Activated T-cell treated with anti-CD3 and anti-CD28 coated beads for 48 hours (primary cell): Measurements from ENCODE around the gene KHDRBS2.

Experiments used
- DNase-seq: peaks from one replicate; pipeline ENCODE4 v3.0.0-alpha.2; 2020; ENCODE audit warnings: low read depth

The KHDRBS2 gene

GRCh38 chr6:62175195-62175594 lies 110.8 kb downstream of the KHDRBS2 start:
- no peak for DNase-seq

GRCh38 chr6:62174548-62174947 lies 111.5 kb downstream of the KHDRBS2 start:
- DNase-seq = no peak

GRCh38 chr6:62167736-62168135 lies 118.3 kb downstream of the KHDRBS2 start:
- no peak for DNase-seq

GRCh38 chr6:62162858-62163257 lies 123.2 kb downstream of the KHDRBS2 start:
- DNase-seq = no peak

- no peak for DNase-seq
These were observed 133.2 kb downstream of the KHDRBS2 start for GRCh38 chr6:62152796-62153195.

GRCh38 chr6:62150048-62150663 lies 135.9 kb downstream of the KHDRBS2 start:
- DNase-seq = no peak

GRCh38 chr6:62146954-62147853 lies 138.8 kb downstream of the KHDRBS2 start:
- DNase-seq = no peak

- DNase-seq = no peak
These were observed 156.9 kb downstream of the KHDRBS2 start for GRCh38 chr6:62129127-62129526.

GRCh38 chr6:62119401-62119800 lies 166.6 kb downstream of the KHDRBS2 start:
- DNase-seq = no peak

- no peak for DNase-seq
These were observed 182.7 kb downstream of the KHDRBS2 start for GRCh38 chr6:62103186-62103859.

GRCh38 chr6:62102387-62102786 lies 183.6 kb downstream of the KHDRBS2 start:
- DNase-seq = no peak

GRCh38 chr6:62090442-62091229 lies 195.4 kb downstream of the KHDRBS2 start:
- DNase-seq = no peak

- DNase-seq = no peak
These were observed 196.2 kb downstream of the KHDRBS2 start for GRCh38 chr6:62089781-62090180.

GRCh38 chr6:62086047-62086446 lies 200.0 kb downstream of the KHDRBS2 start:
- no peak for DNase-seq

GRCh38 chr6:62075869-62076268 lies 210.2 kb downstream of the KHDRBS2 start:
- DNase-seq = no peak

- no peak for DNase-seq
These were observed 226.1 kb downstream of the KHDRBS2 start for GRCh38 chr6:62059901-62060300.

- DNase-seq = no peak
These were observed 228.7 kb downstream of the KHDRBS2 start for GRCh38 chr6:62057300-62057699.

- no peak for DNase-seq
These were observed 240.5 kb downstream of the KHDRBS2 start for GRCh38 chr6:62045502-62045901.

GRCh38 chr6:62043084-62043483 lies 242.9 kb downstream of the KHDRBS2 start:
- DNase-seq = no peak

- DNase-seq = no peak
These were observed 243.6 kb downstream of the KHDRBS2 start for GRCh38 chr6:62042429-62042828.

GRCh38 chr6:62039605-62040004 lies 246.4 kb downstream of the KHDRBS2 start:
- no peak for DNase-seq

- DNase-seq = no peak
These were observed 248.6 kb downstream of the KHDRBS2 start for GRCh38 chr6:62037445-62037844.
